GM19395 (cell line): ENCODE results near the gene F2RL2.
"Not testable (repeated sequence)": the region's sequence is repeated elsewhere in the genome, so short reads cannot be mapped to it uniquely, and the experiment has no call there.

Source experiments
- ATAC-seq: cut with Tn5 transposase; IDR thresholded peaks from one replicate; pipeline ENCODE4 v1.9.1; 2021; ENCODE audit warnings: mild to moderate bottlenecking, moderate library complexity; ENCODE audit not compliant: unreplicated experiment

Gene F2RL2

DNA sequence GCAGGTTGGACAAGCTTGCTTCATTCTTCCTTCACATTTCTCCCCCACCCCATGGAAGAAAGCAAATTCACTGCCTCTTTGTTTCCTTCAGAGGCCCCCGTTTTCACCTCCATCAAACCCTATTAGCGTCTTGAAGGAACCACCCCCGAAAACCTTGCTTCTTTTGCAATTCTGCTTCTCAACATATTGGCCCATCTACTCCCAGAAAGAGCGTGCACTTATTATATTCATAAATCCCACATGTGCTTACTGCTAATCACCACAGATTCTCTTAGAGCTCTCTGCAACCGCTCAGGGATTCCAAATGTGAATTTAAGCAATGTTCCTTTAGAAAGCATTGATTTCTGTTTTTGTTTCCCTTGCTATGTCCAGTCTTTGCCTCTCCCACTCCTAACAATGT is 1.1 kb downstream of the F2RL2 start:
- ATAC-seq, result no peak

DNA sequence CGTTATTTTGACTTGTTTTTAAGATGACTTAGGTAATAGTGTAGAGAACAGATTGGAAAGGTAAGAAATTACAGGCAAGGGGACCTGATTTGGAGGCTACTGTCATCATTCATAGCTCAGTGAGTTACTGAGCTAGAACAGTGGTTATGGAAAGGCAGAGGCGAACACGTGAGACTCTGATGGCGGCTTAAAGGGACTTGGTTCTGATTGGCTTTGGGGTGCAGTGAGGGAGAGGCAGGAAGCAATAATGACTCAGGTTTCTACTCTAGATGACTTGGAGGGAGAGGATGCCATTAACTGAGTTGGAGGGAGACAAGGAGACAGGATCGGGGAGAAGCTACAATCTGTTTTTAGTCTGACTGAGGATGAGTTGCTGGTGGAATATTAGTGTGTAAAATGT is 3.0 kb downstream of the F2RL2 start:
- no peak for ATAC-seq

DNA sequence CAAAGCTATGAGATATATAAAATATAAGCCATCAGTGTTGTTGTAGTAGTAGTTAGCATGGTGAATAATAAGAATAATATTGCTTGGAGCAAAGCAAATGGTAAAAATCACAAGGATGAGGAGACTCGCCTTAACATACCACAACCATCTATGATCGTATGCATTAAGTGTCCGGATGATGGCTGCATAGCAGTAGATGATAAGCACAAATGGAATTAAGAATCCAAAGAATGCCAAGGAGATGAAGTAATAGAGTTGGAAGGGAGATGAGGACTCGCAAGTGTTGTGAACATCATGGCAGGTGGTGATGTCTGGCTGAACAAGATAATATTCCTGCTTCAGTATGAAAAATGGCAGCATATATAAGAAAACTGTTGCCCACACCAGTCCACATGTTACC is 5.5 kb downstream of the F2RL2 start:
- no peak for ATAC-seq

DNA sequence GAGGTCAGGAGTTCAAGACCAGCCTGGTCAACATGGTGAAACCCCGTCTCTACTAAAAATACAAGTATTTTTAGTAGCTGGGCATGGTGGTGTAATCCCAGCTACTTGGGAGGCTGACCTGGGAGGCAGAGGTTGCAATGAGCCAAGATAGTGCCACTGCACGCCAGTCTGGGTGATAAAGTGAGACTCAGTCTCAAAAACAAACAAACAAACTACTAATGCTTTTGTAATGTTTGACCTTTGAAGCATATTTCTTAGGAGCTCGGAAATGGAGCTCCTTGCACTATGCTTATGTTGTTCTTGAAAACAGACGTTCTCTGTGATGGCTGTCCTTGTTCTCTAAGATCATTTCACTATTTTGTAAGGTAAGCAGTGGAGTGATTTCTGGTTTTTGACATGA is 6.0 kb downstream of the F2RL2 start:
- ATAC-seq, result no peak

DNA sequence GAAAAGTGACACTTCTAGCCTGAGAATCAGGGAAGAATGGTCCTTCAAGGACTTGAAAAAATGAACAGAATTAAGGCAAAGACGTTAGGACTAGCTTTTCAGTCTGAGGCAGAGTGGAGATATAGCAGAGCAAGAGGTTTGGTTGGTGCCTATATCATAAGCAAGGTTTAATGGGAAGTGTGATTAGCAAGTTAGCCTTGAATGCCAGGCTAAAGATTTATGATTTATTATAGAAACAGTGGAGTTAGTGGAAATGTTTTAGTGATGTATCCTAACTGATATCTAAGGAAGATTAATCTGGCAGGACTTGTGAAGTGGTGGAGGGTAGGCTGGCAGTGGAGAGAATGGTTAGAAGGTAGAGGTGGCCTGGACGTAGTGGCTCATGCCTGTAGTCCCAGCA is 7.0 kb downstream of the F2RL2 start:
- ATAC-seq, result no peak

DNA sequence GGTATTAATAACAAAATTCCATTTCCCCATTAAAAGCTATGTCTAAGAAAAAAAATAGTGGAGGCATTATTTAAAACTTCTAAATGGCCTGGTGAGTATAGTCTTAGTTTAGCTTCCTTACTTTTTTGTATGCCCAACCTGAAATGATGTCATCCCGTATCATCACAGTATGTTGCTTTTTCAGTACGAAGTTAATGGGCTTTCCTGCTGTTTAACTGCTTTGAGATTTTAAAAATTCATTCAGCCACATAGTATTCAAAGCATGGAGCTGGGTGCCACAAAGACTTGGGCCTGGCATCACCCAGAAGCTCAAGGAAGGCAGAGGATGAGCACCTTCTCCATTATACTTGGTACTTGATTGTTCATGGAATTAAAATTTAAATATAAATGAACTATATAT is 7.4 kb downstream of the F2RL2 start:
- no peak for ATAC-seq

DNA sequence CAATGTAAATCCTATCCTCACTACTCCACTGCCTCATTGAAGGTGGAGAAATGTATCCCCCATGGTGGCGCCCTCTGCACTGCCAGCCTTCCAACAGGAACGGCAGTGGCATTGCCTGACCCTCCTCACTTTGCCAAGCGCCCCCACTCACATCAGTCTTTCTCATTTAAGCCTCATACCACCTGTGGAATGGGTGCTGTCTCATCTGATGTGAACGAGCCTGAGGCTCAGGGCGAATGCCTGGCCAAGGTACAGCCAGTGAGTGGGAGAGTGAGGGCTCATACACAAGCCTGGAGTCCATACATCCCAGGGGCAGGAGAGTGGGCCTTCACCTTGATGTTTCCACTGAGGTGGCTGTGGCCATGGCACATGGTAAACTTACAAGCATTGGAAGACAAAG is 10.3 kb downstream of the F2RL2 start:
- ATAC-seq, result no peak

DNA sequence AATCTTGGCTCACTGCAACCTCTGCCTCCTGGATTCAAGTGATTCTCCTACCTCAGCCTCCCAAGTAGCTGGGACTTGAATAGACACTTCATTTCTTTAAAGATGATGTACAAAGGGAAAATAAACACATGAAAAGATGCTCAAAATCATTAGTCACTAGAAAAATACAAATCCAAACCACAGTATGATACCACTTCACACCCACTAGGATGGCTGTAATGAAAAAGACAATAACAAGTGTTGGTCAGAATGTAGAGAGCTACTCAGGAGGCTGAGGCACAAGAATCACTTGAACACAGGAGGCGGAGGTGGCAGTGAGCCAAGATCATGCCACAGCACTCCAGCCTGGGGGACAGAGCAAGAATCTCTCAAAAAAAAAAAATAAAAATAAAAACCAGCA is 13.0 kb downstream of the F2RL2 start:
- no peak for ATAC-seq

GRCh38 chr5:76608833-76609232 is 14.4 kb downstream of the F2RL2 start:
- no peak for ATAC-seq

DNA sequence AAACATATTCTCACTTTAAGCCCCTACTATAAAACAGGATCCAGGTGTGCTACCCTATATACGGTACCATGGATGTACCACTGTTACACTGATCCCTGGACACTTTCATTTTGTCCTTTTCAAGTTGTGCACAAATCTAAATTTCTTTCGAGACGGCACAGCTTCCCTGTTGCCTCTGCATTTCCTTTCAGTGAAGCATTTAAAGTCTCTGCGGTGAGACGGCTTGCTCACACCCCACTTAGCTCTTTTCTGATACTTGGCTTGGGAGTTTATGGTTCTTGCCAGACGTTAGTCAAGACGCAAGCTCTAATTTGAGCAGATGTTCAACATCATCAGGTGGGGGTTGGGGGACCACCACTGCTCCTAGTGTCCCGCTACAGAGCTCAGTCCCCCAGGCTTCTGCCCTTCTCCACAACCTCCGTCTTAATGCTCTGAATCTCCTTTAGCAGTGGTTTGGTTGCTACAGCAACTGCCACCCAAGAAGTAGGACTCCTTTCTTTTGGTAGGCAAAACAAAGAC is 15.8 kb downstream of the F2RL2 start:
- ATAC-seq, result no peak

GRCh38 chr5:76606701-76607100 is 16.5 kb downstream of the F2RL2 start:
- ATAC-seq, result no peak

DNA sequence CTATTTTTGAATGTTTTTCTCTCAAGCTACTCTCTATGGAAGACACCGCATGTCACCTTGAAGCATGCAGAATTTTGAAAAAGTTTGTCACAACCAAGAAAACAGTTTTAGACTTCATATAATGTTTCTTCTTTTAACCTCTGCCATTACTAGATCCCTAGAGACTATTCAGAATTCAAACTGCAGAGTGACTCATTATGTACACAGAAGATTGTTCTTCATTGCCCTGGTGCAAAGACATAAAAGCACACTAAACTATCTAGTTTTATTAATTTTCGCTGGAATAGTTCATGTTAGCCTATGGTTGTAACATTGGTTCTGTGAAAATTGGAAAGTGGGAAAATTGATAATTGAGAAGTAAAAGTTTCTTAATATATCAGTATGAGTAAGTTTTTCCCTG is 18.4 kb downstream of the F2RL2 start:
- ATAC-seq, result no peak

DNA sequence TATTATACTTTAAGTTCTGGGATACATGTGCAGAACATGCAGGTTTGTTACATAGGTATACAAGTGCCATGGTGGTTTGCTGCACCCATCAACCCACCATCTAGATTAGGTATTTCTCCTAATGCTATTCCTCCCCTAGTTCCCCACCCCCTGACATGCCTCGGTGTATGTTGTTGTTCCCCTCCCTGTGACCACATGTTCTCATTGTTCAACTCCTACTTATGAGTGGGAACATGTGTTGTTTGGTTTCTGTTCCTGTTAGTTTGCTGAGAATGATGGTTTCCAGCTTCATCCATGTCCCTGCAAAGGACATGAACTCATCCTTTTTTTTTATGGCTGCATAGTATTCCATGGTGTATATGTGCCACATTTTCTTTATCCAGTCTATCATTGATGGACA is 19.2 kb downstream of the F2RL2 start:
- not testable (repeated sequence) for ATAC-seq

DNA sequence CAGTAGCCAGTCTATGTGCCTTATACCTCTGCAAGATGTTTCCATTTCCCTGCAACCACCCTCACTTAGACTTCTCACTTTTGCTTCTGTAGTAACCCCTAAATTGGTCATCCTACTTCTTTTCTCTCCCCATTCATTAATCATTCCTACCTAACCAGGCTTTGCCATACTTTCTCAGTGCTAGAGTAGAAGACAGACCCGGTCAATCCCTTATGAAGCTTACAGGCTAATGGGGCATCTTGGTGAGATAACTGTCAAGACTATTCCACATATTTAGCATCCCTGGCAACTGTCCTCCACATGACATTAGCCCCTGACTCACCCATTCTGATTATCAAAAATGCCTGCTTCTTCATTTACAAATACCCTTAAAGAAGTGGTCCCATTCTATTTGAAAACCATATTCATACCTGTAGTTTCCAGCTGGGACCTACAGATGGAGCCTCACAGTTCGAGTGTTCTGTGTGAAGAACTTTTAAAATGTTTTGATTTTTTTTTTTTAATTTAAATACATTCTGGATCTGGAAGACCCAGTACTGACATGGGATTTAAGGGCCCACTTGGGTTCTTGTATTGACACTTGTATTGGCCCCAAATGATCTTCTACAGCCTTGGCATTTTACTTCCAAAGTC is 21.0 kb downstream of the F2RL2 start:
- no peak for ATAC-seq

GRCh38 chr5:76601470-76601869 is 21.7 kb downstream of the F2RL2 start:
- ATAC-seq, result no peak

DNA sequence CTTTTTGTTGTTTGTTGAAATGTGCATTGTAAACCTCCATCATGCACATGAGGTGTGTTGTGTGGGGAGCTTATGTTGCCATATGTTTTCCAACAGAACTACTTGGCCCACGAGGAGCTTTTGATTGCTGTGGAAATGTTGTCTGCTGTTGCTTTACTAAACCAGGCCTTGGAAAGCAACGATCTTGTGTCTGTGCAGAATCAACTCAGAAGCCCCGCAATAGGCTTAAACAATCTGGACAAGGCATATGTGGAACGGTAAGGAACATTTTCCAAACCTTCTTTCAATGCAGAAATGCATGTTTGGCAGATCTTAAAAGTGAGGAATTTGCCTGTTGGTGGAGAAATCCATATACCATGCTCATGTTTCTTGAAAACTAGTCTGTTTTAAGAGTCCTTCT is 22.5 kb downstream of the F2RL2 start:
- no peak for ATAC-seq

DNA sequence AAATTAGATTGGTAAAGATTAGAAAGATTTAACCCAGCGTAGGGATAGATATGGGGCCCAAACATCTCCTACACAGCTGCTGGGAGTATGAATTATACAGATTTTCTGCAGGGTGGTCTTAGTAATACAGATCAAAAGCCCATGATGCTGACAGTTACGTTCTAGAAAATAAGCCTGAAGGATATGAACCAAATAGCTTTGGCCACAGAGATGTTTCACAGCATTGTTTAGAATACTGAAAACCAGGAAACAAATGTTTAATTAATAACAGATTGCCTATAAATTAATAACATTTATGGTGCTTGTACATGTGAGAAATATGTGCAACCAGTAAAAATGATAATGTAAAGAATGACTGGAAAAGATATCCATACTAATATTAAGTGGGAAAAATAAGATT is 24.7 kb downstream of the F2RL2 start:
- ATAC-seq, result no peak

DNA sequence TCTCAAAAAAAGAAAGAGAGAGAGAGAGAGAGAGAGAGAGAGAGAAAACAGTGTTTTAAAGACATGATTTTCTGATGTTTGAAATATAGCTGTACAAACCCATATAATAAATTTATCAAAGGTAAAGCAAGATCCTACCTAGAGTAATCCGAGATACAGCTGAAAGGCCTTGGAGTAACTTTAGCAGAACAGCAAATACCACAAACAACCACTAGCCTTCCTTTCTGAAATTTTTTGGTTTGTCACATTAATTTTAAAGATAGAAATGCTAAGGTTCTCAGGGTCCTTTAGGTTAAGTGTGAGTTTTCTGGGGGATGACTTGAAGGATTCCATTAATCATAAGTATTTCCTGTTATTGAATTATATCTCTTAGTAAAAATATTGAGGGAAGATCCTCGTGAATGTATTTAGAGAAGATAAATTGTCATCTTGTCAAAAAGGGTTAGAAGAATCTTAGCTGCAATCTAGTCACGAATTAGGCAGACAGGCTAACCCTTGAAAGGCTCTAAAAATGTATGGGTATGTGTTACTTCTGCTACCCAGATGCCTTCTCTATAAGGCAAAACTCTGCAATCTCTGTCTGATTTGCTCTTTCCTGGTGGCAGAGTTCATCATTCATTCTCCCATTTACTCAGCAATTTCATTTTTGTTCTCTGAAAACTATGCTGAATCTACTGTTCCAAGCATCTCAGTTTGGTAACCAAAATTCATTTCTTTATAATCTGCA is 27.3 kb downstream of the F2RL2 start:
- ATAC-seq, result no peak

DNA sequence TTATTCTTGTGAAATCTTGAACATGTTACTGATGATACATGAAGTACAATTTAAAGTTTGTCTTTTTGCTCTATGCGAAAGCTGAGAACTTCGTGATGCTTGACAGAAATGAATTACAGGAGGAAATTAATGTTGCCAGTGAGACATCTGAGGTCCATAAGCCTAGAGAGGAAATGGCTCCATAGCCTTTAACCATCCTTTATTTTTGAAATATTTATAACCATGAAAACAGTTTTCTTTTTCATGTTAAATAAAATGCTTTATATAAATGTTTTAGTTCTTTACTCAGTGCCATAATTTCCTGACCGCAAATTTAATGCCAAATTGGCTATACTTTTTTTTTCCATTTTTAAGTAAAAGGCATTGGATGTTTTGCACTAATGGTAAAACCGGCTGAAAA is 29.1 kb downstream of the F2RL2 start:
- no peak for ATAC-seq

DNA sequence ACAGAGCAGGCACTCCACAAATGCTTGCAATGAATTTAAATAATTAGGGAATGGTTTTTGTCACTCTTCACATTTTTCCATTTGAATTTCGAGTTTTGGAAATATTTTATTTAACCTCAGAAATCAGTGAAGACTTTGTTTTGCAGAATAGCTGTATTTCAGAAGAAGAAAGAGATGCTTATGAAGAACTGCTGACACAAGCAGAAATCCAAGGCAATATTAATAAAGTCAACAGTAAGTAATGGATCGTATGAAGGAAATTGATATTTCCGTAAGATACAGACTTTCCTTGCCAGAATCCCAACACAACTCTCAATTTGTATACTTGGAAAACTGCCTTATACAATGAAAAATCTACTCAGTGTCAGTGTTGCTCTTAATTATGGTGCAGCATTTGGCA is 30.5 kb downstream of the F2RL2 start:
- ATAC-seq, result no peak

GRCh38 chr5:76591366-76591765 is 31.8 kb downstream of the F2RL2 start:
- no peak for ATAC-seq

GRCh38 chr5:76590027-76590426 is 33.2 kb downstream of the F2RL2 start:
- peak; percentile 97 for ATAC-seq

DNA sequence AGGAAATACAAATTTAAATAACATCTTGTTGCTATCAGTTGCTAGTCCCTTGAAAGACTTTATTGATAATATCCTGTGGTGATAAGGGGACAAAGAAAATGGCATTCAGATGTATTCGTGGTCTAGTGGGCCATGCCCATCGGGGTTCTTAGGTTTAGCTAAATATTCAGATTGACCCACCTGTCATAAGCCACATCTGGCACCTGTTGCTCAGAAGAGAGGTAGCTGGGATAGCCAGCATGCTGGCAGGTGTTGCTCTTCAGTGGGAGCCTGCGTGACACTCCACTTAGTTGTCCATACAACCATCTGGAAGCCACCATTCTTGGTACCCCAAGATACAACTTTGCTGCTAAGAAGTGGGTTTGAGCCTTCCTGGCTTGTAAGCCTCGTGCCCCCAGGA is 36.7 kb downstream of the F2RL2 start:
- ATAC-seq, result no peak
